ENCODE measurements around the gene FAM76A. TPM values are rescaled to one million over a fixed set of nuclear protein-coding genes. Genes with fewer than 3 reads are reported as not detected.

The FAM76A gene
- total and polyA plus RNA-seq, 9 of the 15 experiments (the other 6 are each of a cell fraction or from before 2014, with no cell fraction given), result 9.5 to 14.6 (median 11.4) TPM

GRCh38 chr1:27772932-27773825 is 47.4 kb downstream of the FAM76A start, which contains the start of gene STX12 (continued):
- TF ChIP-seq RBFOX2 (IDR thresholded peaks at IDR 0.05; ENCODE audit: low read depth, low read length) (peak; percentile 91), ZNF184 (CRISPR knock-in tag; IDR thresholded peaks at IDR 0.05) (no peak), SETDB1 (IDR thresholded peaks at IDR 0.05; ENCODE audit: low read length) (no peak), THAP12 (CRISPR knock-in tag; IDR thresholded peaks at IDR 0.05) (no peak), ZEB2 (IDR thresholded peaks at IDR 0.05) (peak; percentile 53; the same call in 1 of the 2 replicates), ZKSCAN3 (CRISPR knock-in tag; IDR thresholded peaks at IDR 0.05) (no peak), MBD1 (CRISPR knock-in tag; IDR thresholded peaks at IDR 0.05) (no peak), ZFP30 (CRISPR knock-in tag; IDR thresholded peaks at IDR 0.05; ENCODE audit: borderline replicate concordance) (no peak), CEBPG (CRISPR knock-in tag; IDR thresholded peaks at IDR 0.05) (no peak), CEBPG (tag; conservative IDR thresholded peaks at IDR 0.05 in 1 of 2, IDR thresholded peaks at IDR 0.05 in 1 of 2) (no peak), GABPB1 (CRISPR knock-in tag; IDR thresholded peaks at IDR 0.05) (peak; percentile 90), NR1H2 (CRISPR knock-in tag; IDR thresholded peaks at IDR 0.05) (no peak), NR2C1 (IDR thresholded peaks at IDR 0.05) (no peak), NR2C1 (tag; IDR thresholded peaks at IDR 0.05) (no peak), ZNF133 (CRISPR knock-in tag; IDR thresholded peaks at IDR 0.05) (no peak), MYNN (IDR thresholded peaks at IDR 0.05) (no peak), MYNN (CRISPR knock-in tag; IDR thresholded peaks at IDR 0.05) (no peak), ZBTB33 (CRISPR knock-in tag; IDR thresholded peaks at IDR 0.05) (no peak), ZNF3 (CRISPR knock-in tag; IDR thresholded peaks at IDR 0.05) (no peak), RBM34 (IDR thresholded peaks at IDR 0.05; ENCODE audit: borderline replicate concordance, insufficient read depth, low read length) (no peak), NFYB (IDR thresholded peaks at IDR 0.05; ENCODE audit: extremely low read depth, insufficient read length) (no peak), ZNF143 (CRISPR knock-in tag; IDR thresholded peaks at IDR 0.05) (no peak)

All from K562 (cell line).